Activated T-cell treated with anti-CD3 and anti-CD28 coated beads for 1 hour (primary cell): ENCODE data around the gene DBR1.
"Not testable (repeated sequence)": the region's sequence is repeated elsewhere in the genome, so short reads cannot be mapped to it uniquely, and the experiment has no call there.

Experiments used
- DNase-seq: peaks from one replicate; pipeline ENCODE4 v3.0.0-alpha.2; 2020; ENCODE audit warnings: low read depth

Gene DBR1

DNA sequence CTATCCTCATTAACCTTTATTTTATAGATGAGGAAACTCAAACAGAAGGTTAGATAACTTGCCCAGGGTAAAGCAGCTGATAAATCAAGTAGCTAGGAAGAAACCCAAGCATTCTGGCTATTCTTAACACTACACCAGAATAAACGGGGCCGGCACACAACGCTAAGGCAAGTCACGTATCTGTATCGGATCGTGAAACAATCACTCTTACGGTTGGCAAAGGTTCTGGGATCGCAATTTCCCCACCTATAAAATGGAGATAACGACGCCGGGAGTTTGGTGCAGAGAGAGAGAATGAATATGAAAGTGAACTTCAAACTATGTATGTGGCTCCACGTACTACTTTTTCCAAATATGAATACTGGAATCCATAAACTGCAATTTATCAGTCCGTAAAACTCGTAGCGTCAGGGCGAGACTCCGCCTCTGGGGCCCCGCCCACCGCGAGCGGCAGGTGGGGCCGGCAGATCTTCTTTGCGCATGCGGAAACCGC lies 12.1 kb upstream of the DBR1 start:
- peak; percentile 82 for DNase-seq

DNA sequence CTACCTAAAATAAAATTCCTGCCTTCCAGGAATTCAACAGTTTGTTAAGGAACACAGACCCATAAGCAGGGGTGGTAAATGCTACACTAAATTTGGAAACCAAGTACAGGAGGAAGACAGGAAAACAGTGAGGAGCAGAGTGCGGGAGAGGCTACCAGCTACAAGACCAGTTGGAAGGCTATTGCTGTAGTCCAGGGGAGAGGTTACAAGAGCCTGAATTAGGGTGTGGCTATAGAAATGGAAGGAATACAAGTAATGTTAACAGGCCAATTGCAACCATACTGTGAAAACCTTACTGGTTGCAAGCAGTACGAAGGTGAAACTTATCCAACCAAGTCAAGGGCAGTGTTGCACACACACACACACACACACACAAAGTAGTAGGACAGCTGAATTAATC lies 11.5 kb upstream of the DBR1 start:
- no peak for DNase-seq

DNA sequence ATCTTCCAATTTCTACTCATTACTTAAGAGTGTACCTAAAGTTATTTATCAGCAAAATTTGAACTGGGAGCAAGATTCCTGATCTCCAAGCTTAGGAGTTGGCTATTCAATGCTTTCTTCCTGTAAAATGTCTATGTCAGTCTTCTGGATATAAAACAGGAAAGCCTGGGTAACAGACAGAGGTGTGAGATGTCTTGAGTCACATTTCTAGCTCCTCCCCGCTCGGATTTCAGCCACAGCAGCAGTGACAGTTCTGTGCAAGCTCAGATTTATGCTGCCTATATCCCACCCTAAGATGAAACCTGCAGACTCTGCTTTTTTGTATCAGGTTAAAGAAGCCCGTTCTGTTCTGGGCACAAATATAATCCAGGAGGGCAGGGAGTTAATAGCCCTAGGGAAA lies 10.3 kb upstream of the DBR1 start:
- no peak for DNase-seq

DNA sequence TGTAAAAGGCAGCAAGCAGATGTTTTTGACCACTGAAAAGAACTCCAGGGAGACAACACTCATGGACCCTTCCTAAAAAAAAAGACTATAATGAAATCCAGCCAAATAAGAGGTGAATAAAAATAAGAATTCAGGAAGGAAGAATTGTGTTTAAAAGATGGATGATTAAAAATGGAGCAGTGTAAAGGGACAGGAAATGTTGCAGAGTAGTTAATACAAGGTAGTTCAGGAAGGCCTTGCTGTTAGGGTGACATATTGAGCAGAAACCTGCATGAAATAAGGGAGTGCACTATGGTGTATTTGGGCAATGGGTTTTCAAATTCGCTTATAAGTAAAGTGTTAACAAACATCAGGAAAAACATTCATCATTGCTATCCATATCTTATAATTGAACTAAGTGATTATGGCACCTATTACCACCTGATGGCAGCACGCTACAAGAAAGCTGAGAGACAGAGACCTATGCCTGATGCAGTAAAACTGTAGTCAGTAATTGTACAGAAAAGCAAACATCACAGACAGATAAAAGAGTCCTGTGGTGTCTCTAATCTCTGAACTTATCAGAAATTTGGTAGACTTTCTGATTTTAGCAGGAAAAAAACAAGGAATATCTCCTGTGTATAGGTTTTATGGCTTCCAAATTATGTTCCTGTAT lies 5.8 kb upstream of the DBR1 start:
- DNase-seq, result no peak

DNA sequence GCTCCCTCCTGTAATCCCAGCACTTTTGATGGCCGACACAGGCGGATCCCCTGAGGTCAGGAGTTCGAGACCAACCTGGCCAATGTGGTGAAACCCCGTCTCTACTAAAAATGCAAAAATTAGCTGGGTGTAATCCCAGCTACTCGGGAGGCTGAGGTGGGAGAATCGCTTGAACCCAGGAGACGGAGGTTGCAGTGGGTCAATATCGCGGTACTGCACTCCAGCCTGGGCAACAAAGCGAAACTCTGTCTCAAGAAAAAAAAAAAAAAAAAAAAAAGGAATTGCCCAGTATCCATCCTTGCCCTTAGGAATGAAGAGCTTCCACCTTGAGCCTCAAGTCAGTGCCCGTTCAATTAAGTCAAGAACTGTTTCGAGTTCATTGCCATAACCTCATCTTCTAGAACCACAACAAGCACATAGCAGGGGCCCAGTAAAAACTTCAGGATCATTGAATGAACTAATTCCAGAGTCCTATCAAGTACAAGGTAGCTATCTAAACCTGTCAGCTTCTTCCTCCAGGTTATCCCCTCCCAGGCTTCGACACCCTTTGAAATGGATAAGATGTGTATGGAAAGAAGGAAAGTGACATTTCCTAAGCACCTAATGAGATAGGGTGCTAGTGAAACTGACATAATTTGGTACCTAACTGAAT lies 826 bp downstream of the DBR1 start:
- no peak for DNase-seq

DNA sequence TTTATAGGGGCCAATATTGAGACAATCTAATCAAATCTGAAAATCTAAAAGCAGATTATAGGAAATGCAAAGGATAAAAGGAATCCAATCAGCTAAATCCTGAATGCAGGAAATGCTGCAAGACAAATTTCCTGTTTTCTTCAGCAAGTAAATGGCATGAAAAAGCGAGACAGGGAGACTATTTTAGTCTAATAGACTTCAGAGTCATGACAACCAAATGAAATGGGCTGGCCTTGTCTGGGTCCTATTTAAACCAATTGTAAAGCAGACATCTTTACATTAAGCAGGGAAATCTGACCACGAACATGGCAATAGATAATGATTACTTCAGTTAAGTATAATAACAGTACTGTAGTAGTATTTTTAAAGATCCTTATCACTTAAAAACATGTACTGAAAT lies 2.1 kb downstream of the DBR1 start:
- no peak for DNase-seq

DNA sequence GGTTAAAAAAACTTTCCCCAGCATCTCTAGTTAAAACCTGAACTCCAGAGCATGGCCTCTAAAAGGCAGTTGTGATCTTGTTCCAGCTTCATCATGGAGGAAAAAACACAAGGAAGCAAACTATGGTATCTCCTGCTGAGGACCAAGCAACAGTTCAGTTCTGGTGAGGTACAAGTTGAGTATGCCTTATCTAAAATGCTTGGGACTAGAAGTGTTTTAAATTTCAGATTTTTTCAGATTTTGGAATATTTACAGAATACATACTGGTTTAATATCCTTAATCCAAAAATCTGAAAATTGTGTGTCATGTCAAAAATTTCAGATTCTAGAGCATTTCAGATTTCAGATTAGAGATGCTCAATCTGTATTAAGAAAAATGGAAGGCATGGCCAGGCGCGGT lies 9.7 kb downstream of the DBR1 start:
- DNase-seq, result no peak

DNA sequence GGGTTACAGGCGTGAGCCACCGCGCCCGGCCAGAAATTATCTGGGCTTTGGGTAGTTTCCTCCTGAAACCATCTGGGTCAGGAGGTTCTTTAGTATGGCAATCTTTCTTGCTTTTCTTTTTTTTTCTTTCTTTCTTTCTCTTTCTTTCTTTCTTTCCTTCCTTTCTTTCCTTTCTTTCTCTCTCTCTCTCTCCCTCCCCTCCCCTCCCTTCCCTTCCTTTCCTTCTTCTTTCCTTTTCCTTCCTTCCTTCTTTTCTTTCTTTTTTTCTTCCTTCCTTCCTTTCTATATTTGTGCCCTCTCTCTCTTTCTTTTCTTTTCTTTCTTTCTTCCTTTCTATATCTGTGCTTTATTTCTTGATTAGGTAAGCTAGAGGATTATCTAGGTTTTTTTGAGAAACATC lies 17.0 kb downstream of the DBR1 start:
- DNase-seq, result no peak

DNA sequence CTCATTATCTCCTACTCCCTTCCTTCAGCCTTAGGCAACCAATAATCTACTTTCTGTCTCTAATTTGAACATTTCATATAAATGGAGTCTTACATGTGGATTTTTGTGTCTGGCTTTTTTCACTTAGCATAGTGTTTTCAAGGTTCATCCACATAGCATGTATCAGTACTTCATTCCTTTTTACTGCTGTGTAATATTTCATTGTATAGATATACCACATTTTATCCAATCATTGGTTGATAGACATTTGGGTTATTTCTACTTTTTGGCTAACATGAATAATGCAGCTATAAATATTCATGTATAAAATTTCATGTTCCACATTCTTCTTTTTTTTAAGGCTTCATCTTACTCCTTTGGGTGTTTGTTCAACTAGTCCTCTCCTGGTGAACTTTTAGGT lies 20.2 kb downstream of the DBR1 start:
- no peak for DNase-seq

DNA sequence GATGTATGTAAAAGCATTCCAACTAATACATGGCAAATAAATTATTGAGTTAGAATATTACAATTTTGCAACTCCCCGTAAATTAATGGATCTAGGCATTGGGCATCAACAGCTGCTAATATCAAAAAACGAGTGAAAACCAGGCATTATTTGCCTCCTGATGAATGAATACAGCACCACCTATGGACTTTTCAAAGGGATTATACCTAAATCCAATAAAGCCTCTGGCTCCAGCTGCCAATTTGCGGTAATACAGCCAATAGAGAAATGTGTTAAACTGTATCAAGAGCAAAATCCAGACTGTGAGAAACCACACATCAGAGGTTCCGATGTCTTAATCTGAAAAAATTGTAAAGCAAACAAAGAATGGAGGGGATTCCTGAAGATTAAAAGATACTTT lies 26.2 kb downstream of the DBR1 start:
- no peak for DNase-seq

DNA sequence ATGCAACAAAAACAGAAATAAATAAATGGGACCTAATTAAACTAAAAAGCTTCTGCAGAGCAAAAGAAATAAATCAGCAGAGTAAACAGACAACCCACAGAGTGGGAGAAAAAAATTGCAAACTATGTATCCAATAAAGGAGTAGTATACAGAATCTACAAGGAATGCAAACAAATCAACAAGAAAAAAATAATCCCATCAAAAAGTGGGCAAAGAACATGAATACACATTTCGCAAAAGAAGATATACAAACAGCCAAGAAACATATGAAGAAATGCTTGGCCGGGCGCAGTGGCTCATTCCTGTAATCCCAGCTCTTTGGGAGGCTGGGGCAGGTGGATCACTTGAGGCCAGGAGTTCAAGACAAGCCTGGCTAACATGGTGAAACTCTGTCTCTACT lies 32.5 kb downstream of the DBR1 start:
- DNase-seq, result not testable (repeated sequence)

DNA sequence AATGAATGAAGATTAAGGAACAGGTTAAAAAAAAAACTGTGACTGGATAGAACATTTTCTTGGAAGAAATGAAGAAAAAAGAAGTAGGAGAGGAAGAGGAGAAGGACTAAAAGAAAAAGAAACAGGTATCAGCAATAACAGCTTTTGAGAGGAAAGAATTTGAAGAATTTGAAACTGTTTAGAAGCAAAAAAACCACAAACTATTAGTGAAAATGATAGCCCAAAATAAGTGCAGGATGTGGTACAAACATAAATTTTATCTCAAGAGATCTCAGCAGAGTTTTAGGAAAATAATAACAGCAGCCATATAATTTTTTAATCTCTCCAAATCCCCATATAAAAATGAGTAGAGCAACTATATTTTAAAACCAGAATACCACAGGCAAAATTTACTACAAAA lies 33.8 kb downstream of the DBR1 start:
- no peak for DNase-seq

DNA sequence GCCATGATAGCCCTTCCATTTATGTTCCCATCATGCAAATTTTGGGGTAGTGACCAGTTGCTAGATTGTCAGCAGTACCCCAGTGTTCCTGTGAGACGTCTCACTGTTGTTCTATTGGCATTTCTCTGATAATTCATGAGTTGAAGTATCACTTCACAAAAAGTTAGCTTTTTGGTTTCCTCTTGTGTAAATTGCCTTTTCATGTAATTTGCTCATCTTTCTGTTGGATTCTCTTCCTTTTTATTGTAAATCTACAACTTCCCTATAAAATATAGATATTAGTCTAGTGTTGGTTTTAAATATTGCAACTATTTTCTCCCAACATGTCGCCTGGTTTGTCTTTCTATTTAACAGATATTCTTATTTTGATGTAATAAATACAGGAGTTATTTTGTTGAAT lies 35.0 kb downstream of the DBR1 start:
- no peak for DNase-seq

DNA sequence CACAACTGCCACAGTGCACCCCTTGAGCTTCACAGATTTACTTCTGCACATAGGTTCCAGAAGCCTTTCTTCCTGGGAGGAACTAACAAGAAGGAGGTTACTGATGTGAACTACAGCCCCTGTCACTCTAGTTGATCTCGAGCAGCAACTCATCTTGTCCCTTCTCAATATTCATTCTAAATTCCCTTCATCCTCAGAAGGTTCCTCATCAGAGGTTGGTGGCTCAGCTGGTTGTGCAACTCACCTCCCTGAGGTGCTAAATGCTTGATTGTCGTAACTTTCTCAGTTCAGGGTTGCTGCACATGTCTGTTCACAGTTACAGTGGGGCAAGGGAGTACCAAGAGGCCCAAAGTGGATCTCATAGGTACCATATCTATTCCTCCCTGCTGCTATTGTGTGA lies 36.9 kb downstream of the DBR1 start:
- no peak for DNase-seq

DNA sequence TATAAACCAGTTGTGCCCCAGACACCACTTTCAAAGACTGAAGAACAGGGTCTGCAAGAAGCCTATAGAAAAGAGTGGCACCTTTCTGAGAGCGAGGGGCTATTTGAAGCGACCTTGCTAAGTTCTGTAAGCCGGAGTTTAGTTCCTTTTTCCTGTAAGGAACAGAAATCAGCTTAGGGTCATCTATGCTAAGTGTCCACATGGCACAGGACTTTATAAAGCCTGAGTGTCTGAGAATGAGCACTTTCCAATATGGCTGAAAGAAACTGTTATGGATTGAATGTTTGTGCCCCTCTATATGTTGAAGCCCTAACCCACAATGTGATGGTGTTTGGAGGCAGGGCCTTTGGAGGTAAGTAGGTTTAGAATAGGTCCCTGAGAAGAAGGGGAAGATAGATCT lies 38.5 kb downstream of the DBR1 start:
- DNase-seq, result no peak

DNA sequence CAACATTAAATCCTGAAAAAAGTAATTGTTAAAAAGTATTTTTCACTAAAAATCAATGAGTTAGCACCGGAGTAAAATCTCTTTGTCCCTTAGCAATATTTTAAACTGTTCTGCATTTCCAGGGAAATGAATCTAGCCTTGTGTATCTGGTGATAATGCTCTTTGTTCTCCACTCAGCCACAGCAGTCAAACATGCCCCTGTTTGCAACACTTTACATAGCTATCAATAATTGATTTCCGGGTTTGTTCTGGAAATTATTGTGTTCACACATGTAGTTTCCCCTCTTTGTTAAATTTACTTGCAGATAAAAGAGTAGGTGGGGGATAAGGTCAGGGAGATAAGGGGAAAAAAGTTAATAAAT lies 38.9 kb downstream of the DBR1 start:
- DNase-seq, result no peak

DNA sequence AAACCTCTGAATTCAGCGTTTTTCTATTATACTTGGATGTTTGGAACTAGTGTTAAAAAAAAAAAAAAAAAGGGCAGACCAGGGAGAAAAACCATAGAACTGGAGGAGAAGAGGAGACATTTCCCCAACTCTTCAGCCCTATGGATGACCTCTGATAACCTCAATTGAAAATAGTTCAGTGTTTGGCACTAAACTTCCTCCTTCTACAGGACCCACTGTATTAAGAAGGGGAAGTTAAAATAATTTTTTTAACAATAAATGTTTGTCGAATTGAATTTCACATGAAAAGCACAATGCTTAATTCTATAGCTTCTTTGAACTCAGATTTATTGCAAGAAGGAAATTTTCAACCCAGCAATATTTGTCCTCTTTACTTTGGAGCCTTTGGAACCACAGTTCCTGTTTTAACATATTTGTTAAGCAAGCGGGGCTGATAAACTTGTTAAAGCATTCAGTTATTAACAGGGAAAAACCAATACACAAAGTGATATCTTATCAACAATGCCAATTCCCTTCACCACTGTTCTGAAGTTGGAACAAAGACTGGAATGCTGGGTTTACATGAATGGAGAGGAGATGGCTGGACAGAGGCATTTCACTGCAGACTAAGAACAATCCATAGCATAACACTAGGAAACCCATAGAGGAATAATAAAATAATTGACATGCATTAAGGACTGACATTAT lies 39.4 kb downstream of the DBR1 start:
- DNase-seq, result no peak

DNA sequence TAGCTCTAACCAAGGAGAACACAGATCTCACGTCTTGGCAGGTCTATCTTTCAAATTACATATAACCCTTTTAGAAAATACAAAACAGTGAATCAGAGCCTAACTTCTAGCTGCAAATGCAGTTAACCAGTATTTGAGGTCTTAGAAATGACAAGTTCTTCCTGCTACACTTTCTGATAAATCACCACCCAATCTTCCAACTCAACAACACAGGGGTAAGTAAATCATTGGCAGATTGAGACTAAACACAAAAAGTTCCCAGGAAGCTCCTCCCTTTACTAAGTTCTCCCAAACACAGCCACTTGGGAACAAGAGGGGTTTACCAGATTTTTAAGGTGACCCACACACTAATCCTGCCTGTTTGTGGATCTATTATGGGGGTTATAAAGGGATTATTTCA lies 42.5 kb downstream of the DBR1 start, which contains the start of gene A4GNT:
A4GNT (minus strand) TSS at position 152 of the 400 bp plus-strand sequence. CDS start 1,134 bp downstream, outside the sequence.
- DNase-seq, result no peak

DNA sequence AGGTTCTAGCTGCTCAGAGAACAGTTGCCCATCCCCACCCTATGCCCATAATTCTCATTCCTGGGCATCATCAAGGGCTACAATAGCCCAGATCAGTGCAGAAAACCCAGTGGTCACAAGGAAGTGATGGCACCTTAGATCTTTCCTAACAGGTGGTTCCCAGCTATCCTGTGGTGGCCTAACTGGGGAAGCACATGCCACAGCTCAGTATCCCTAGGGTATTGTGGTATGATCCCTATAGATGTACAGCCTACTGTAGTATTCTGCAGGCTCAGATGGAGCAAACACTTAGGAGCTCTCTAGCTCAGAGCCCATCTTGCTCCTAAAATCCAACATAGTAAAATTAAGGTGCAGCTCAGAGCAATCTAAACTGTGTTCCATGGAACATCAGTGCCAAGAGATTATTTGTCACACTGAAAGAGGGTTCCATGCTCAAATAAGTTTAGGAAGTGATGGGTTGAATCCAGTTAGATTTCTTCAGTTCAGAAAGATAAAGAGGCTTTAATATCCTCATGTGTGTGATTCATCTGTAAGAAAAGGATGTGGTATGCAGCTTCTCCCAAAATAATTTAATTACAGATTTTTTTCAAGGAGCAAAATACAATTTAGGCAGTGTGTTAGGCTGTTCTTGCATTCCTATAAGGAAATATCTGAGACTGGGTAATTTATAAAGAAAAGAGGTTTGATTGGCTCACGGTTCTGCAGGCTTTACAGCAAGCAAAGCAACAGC lies 46.9 kb downstream of the DBR1 start:
- no peak for DNase-seq

DNA sequence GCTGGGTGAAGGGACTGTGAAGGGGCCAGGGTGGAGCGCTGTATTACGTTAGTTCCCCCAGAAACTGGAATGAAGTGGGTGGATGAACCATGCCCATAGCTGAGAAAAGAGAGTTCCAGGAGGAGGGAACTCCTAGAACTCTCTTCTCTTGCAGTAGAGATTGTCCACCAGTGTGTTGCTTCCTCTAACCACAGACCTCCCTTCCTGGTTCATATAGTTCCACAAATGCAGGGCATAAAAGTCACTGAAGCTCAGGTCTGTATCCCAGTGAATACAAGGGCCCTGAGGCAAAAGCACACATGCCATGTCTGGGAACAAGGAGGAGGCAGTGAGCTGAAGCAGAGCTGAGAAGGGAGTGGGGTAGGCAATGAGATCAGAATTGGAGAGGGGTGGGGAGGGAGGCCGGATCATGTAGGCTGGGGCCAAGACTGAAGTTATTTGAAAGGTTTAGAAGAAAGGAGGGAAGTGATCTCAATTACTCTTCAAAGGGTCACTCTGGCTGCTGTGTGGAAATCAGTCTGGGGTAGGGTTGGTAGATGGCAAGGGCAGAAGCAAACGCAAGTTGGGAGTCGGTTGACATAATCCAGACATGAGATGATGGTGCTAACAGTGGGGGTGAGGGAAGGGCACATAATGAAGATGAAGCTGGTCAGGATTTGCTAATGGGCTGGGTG lies 49.0 kb downstream of the DBR1 start:
- DNase-seq, result no peak

DNA sequence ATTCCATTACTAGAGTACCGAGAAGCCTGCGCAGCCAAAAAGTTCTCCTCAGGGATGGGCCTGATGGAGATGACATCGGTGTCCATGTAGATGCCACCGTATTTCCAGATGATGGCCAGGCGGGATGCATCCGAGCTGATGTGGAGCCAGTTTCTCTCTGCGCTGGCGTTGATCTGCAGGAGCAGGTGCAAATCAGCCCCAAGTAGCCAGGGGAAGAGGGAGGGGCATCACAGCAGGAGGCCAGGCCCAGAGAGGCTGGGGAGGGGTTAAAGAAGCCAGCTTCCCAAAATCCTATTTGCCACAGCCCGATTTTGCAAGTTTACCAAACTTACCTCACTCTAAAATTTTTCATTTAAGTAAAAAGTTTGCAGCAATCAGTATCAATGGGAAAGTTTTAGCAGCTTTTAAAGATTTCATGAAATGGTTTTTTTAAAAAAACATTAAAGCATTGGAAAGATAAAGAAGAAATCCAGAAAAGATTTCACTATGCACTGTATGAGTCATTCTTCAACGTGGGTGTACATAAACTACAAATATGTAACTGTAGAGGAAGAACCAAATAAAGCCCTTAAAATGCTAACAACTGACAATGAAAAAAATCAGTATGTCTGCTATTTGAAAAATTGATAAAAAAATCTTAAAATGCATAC lies 49.9 kb downstream of the DBR1 start:
- DNase-seq, result no peak

DNA sequence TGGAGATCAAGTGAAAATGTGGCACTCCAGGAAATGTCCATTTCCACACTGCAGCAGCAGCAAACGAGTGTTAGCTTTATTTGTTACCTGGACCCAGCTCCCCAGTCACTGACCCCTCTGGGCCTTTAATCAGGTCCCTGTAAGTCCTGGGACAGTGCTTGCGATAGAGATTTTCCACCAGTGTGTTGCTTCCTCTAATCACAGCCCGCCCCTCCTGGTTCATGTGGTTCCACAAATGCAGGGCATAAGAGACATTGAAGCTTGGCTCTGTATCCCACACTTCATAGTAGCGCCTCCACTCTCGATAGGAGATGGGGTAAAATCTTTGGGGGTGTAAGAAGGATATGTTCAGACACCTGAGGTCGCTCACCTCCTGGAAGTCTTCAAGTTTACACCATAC lies 50.5 kb downstream of the DBR1 start:
- DNase-seq, result no peak
